Lower leg skin (tissue), 4 donors: ENCODE results near the gene DLG5. TPM values are rescaled to one million over a fixed set of nuclear protein-coding genes. Genes with fewer than 3 reads are reported as not detected.

Experiments
- DNase-seq, 2 donors: peaks; one replicate each; pipeline ENCODE4 v3.0.0-alpha.2; 2019; ENCODE audit warnings: low spot score in 2 of 2
- H3K4me3 ChIP-seq: fragments of 200-600 bp; sonication (generic); 2 replicates; pipeline ENCODE4 v1.5.1; 2017; ENCODE audit warnings: mild to moderate bottlenecking, low read depth; ENCODE audit not compliant: poor library complexity, severe bottlenecking
- CTCF ChIP-seq, 3 donors: fragments of 450-650 bp; IDR thresholded peaks; one replicate each; pipeline ENCODE4 v1.5.1; 2016; ENCODE audit warnings: antibody characterized with exemption in 3 of 3, mild to moderate bottlenecking in 3 of 3, moderate library complexity in 2 of 3
- POLR2A ChIP-seq, 2 donors: fragments of 450-650 bp; IDR thresholded peaks; one replicate each; pipeline ENCODE4 v1.6.1; 2016 to 2017; ENCODE audit warnings: antibody characterized with exemption in 2 of 2, mild to moderate bottlenecking in 1 of 2, moderate library complexity in 1 of 2
- WGBS, 2 donors: methylation state at CpG; one replicate each; pipeline ENCODE4 v1.1.5; 2018; 5-methylcytosine and 5-hydroxymethylcytosine counted together
- intact Hi-C: fragments of 100-400 bp; cut with DNase I; formaldehyde crosslinking; loops from one replicate; pipeline ENCODE4 v1.15.0; 2023; ENCODE audit warnings: low total_unique reads
- total RNA-seq, 4 donors: library from RNA; depleted of rRNA; stranded (reverse); fragments of >200 nt; gene quantifications; one replicate each; pipeline ENCODE4 v1.1.0, GENCODE V29; 2016

DLG5 gene
- total RNA-seq, 4 donors from 2014 or later, result 91.9 to 165 (median 103) TPM

GRCh38 chr10:77854115-77854514, 72.4 kb downstream of the DLG5 start:
- intact Hi-C loops, result no loop called here
- TF ChIP-seq CTCF (IDR thresholded peaks at IDR 0.05) (no peak), POLR2A (IDR thresholded peaks at IDR 0.05) (no peak)
- no peak overlapping the region for H3K4me3 ChIP-seq
- WGBS, 2 donors, result 67 to 81% methylated on average over 1 to 6 of the region's 6 CpGs
- DNase-seq, result no peak

- no peak for DNase-seq
- 55 to 62% methylated on average over 15 to 16 of the region's 16 CpGs for WGBS, 2 donors
- intact Hi-C loops, result no loop called here
- no peak overlapping the region for H3K4me3 ChIP-seq
- TF ChIP-seq POLR2A (IDR thresholded peaks at IDR 0.05) (no peak), CTCF (IDR thresholded peaks at IDR 0.05) (no peak)
These were observed 73.3 kb downstream of the DLG5 start for GRCh38 chr10:77853256-77853655.

GRCh38 chr10:77850620-77851231, 75.8 kb downstream of the DLG5 start:
- DNase-seq, result no peak
- H3K4me3 ChIP-seq, result no peak overlapping the region
- WGBS, 2 donors, result 66 to 76% methylated on average over 17 of the region's 17 CpGs
- TF ChIP-seq CTCF (IDR thresholded peaks at IDR 0.05), result no peak
- TF ChIP-seq POLR2A (IDR thresholded peaks at IDR 0.05), result no peak
- intact Hi-C loops, result loop anchor here (1.0 kb wide), 1 partner anchor 36 kb away; no protein-coding TSS in a partner anchor

- intact Hi-C loops, result loop anchor here (10.0 kb wide), 1 partner anchor 116 kb away; no protein-coding TSS in a partner anchor
- no peak for TF ChIP-seq CTCF (IDR thresholded peaks at IDR 0.05)
- TF ChIP-seq POLR2A (IDR thresholded peaks at IDR 0.05), result no peak
- no peak overlapping the region for H3K4me3 ChIP-seq
- 67 to 77% methylated on average over 7 to 12 of the region's 12 CpGs for WGBS, 2 donors
- no peak for DNase-seq
These were observed 77.4 kb downstream of the DLG5 start for GRCh38 chr10:77849039-77849664.

- 21 to 39% methylated on average over 21 of the region's 21 CpGs for WGBS, 2 donors
- TF ChIP-seq CTCF (IDR thresholded peaks at IDR 0.05) (peak in 1 of 3 donors; percentile 78), POLR2A (IDR thresholded peaks at IDR 0.05) (no peak)
- no peak overlapping the region for H3K4me3 ChIP-seq
- DNase-seq, result peak; percentile 72 to 94
- intact Hi-C loops, result loop anchor here (2.0 to 10.0 kb wide), 2 partner anchors 118 to 182 kb away; partner anchors contain the start of gene POLR3A
These were observed 79.7 kb downstream of the DLG5 start for GRCh38 chr10:77846718-77847311.
